DMS53 treated with DMSO at 0.1 percent for 48 hours (cell line): ENCODE results near the gene EVC.

Experiments
- DNase-seq: peaks from one replicate; lab custom pipeline; 2025; ENCODE audit not compliant: unreplicated experiment; lab: John Stamatoyannopoulos, UW

EVC gene

GRCh38 chr4:5730436-5730835 lies 19.4 kb downstream of the EVC start:
- DNase-seq: no peak

- no peak for DNase-seq
Measured at GRCh38 chr4:5730993-5731990, 20.3 kb downstream of the EVC start.

- DNase-seq: no peak
Measured at GRCh38 chr4:5732158-5732557, 21.2 kb downstream of the EVC start.

DNA sequence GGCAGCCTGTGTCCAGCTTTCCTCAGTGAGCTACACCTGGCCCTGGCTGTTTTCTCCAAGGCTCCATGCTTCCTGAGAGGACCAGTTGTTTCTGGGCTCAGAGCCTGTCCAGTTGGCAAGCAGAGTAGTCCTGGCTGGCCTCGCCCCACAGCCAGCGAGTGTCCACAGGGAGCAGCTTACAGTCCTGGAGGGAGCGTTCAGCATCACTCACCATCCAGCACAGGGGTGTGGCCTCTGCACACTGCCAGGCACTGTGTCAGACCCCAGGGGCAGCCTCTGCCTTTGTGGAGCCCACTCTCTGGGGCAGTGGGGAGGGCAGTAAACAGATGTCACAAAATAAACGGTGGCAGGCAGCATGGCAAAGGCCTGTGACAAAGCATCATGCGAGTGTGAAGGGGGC lies 23.9 kb downstream of the EVC start:
- no peak for DNase-seq

DNA sequence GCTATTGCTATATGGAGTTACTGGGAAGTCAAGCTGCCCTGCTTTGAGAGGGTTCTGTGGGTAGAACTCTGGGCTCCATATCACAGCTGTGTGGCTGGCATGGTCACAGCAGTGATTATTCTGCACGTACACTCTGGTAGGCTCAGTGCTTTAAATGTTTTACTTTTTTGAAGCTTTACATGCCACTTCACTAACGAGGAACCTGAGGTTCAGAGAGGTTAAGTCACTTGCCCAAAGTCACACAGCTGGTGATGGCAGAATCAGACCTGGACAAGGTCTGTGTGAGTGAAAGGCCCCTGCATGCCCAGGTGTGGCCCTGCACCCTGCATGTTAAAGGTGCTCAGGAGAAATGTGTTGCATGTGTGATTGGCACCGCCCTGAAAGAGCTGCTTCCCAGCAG lies 24.5 kb downstream of the EVC start:
- DNase-seq: no peak

DNA sequence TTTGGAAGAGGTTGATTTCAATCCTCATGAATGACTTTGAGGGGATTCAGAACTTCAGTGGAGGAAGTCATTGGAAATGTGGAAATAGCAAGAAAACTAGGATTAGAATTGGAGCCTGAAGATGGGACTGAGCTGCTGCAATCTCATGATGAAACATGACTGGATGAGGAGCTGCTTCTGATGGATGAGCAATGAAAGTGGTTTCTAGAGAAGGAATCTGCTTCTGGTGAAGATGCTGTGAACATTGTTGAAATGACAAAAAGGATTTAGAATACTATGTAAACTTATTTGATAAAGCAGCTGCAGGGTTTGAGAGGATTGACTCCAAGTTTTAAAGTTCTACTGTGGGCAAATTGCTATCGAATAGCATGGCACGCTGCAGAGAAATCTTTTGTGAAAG lies 27.1 kb downstream of the EVC start:
- DNase-seq: no peak

DNA sequence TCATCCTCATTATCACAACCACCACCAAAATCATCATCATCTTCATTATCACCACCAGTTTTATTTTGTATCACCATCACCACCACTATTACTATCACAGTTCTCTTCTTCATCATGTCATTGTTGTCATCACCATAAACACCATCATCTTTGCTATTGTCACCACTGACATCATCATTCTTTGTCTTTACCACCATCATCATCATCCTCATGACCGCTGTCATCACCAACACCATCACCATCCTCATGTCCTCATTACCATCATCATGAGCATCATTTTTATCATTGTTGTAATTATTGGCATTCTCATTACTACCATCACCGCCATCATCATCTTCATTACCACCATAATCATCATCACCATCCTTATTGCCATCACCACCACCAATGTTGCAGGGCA lies 31.4 kb downstream of the EVC start:
- no peak for DNase-seq

DNA sequence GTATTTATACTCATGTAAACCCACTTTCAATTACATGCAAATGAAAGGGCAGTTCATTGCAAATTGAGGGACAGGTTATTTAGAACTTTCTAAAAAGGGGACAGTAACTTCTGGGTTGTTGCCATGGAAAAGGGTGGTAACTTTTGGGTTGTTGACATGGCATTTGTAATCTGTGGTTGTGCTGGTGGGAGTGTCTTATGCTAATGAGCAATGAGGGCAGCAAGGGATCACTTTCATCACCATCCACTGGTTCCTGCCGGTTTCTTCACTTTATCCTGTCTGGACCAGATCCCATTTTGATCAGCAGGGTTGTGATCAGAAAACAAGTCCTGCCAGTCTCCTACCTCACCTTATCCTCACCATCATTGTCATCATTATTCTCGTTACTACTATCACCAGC lies 32.0 kb downstream of the EVC start:
- DNase-seq: no peak

DNA sequence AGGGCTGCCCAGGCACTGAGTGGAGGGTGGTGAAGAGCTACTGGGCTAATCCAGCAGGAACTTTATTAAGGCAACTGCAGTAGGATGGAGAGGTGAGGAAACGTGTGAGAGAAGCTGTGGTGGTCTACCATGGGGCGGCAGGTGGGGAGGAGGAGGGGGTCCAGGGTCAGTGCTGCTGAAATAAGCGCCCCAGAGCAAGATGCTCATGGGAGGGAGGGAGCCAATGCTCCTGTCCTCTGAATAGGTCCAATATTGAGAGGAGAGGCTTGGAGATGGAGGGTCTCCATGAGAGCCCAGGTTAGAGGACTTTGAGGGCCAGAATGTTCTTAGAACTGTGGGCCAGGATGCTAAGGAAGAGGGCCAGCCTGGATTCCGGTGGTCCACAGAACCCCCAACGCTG lies 35.2 kb downstream of the EVC start:
- DNase-seq: no peak

DNA sequence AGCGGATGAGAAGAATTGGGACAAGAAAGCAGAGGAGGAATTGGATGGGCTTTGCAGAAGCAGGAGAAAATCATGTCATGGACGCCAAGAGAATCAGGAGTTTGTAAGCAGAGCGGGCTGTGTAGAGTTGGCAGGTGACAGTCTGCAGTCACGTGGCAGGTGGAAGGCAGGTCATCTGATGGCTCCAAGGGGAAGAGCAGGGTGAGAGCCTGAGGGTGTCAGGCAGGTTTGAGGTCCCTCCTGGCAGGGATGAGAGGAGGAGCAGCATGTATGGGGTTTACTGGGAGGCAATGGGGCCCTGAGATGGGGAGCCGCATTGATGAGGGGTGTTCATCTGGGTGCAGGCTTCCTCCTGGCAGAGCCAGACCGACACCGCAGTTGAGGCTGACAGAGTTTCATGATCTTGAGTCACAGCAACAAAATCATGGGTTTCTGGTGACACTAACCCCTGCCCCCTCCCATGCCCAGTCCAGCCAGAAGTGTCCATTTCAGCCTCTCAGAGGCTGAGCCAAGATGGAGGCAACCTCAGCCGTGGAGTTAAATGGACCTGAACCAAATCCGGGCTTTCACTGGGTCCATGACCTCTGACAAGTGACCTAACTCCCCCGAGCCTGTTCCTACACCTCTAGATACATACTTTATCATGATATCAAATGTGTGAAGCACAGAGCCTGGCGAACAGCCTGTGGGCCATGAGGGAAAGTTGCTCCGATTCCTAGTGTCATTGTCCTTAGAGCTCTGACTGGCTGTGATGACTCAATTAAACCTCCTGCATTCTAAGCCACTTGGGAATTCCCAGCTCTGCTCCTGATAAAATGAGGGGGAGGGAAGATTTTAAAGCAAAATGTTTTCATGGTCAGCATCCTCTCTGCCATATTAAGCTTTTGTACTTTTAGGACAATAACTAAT lies 36.1 kb downstream of the EVC start:
- DNase-seq: no peak

DNA sequence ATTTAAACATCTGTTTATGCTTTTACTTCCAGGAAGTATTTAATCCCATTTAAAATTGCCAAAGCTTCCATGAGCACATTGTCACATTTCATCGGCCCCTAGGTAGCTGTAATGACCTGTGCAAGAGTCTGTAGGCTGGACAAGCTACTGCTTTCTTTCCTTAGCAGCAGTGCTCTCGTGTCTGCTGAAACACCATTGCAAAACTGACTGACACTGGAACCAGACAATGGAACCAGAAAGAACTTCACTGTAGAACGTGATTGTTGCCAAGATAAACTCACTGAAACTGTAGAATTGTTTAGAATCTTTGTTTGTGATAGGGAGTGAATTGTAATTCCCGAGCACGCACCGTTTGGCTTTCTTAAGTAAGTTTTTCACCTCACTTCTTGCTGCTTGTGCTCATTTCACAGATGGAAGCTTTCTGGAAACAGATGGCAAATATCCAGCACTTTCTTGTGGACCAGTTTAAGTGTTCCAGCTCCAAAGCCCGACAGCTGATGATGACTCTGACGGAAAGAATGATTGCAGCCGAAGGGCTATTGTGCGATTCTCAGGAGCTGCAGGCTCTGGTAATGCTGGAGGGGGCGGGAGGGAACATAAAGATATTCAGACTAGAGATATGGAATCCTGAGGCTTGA lies 36.9 kb downstream of the EVC start:
- no peak for DNase-seq

GRCh38 chr4:5749568-5749967 lies 38.6 kb downstream of the EVC start:
- no peak for DNase-seq

- DNase-seq: no peak
Measured at GRCh38 chr4:5750052-5750945, 39.3 kb downstream of the EVC start.

GRCh38 chr4:5750946-5751665 lies 40.1 kb downstream of the EVC start:
- no peak for DNase-seq

DNA sequence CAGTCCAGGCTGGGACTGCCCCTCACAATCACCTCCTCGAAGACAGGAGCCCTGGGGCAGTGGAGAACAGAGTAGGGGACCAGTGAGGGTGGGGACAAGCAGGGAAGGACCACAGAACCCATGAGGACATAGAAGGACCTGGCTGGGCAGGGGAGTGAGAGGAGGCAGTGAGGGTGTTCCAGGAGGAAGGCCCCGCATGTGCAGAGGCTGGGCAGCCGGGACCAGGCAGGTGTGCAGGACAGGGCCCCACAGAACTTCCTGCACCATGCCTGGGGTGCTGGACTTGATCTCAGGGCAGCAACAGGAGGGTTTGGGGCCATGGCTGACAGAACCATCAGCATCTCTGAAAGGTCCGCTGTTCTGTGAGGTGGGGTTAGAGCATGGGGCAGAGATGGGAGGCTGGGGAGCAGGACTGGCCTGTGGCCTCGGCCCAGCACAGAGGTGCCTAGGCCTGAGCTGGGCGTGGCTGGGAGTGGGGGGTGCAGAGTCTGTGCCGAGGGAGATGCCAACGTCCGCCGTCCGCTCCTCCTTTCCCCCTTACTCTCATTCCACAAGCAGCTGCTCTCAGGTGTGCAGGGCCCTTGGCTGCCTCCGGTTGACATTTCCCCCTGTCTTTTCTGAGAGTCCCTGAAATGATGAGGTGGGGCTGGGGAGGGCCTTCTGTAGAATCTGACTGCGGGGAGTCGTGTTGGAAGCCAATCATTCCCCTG lies 40.8 kb downstream of the EVC start:
- DNase-seq: no peak

DNA sequence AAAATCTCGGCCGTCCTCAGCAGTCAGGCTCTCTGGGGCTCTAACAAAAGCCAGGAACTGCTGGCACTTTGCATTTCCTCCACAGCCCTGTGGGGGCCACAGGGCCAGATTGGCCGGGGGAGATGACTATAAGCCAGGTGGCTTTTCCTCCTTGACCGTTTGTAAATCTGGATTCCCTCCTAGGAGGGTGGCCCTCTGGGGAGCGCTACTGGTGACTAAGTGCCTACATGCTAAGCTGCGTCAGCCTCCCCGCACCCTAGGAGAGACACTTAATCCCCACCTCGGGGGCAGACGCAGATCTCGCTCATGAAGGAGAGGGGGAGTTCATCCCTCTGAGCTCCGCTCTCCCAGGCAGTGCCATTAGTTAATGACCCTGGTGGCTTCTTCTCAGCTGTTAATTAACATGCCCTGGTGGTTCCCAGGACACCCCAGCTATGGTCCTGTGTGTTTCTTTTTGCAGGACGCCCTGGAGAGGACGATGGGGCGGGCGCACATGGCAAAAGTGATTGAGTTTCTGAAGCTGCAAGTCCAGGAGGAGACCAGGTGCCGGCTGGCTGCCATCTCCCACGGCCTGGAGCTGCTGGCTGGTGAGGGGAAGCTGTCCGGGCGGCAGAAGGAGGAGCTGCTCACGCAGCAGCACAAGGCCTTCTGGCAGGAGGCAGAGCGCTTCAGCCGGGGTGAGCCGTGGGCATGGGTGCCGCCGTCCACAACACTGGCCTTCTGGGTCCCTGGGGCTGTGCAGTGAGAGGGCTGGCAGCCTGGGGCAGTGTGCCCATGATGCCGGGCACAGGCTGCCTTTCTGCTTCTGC lies 41.6 kb downstream of the EVC start:
- DNase-seq: no peak

- DNase-seq: no peak
Measured at GRCh38 chr4:5753366-5753765, 42.4 kb downstream of the EVC start.
